ENCODE results near the gene CPVL. TPM values are rescaled to one million over a fixed set of nuclear protein-coding genes. Genes with fewer than 3 reads are reported as not detected.

The CPVL gene
- total and polyA plus RNA-seq, 2 of the 8 experiments (the other 6 are each of a cell fraction or from before 2014, with no cell fraction given): 40.0 to 55.0 TPM

GRCh38 chr7:29099896-29100847, 46.2 kb downstream of the CPVL start:
- H2BK20ac ChIP-seq (ENCODE audit: low read length): no peak overlapping the region
- H3K4ac ChIP-seq (replicated peaks; ENCODE audit: insufficient read length, low read depth, low read length): no peak overlapping the region
- no peak overlapping the region for H3K9ac ChIP-seq (replicated peaks in 1 of 4; ENCODE audit: extremely low read depth in 1 of 4, low read depth in 3 of 4, low read length in 3 of 4)
- TF ChIP-seq SAP30 (IDR thresholded peaks at IDR 0.05; ENCODE audit: insufficient read depth, insufficient replicate concordance, low read length) (no peak), CBX8 (IDR thresholded peaks at IDR 0.05; ENCODE audit: borderline replicate concordance, low read depth, low read length) (no peak), NRF1 (IDR thresholded peaks at IDR 0.05; ENCODE audit: low read depth, low read length) (no peak), YY1 (IDR thresholded peaks at IDR 0.05; ENCODE audit: low read depth, low read length) (no peak)
- no peaks in the 10 kb centered on the region for H3K79me2 ChIP-seq (ENCODE audit: control insufficient read depth in 1 of 2, insufficient read depth in 2 of 2, low read length in 2 of 2)
- CTCF ChIA-PET (ENCODE audit: partially characterized antibody): interaction anchor here (0.6 to 28.4 kb wide), 17 partner anchors 10 to 555 kb away, joined by 3 to 692 read pairs (median 4); partner anchors contain the start of gene TRIL
- no peak overlapping the region for H2AFZ ChIP-seq (ENCODE audit: low read length)
- H2BK120ac ChIP-seq (replicated peaks; ENCODE audit: low read depth, low read length): no peak overlapping the region
- H4K20me1 ChIP-seq (replicated peaks in 1 of 2; ENCODE audit: control insufficient read depth in 1 of 2, insufficient read depth in 2 of 2, low read length in 2 of 2): no peaks in the 10 kb centered on the region
- no peaks in the 10 kb centered on the region for H3K27me3 ChIP-seq (replicated peaks in 1 of 4; ENCODE audit: control insufficient read depth in 3 of 4, extremely low read depth in 1 of 4, insufficient read depth in 3 of 4, low read length in 3 of 4)
- POLR2A ChIA-PET (ENCODE audit: partially characterized antibody): interaction anchor here (1.8 kb wide), 1 partner anchor 143 kb away, joined by 5 read pairs; no protein-coding TSS in a partner anchor
- no peak overlapping the region for H2BK5ac ChIP-seq (ENCODE audit: low read depth, low read length)
- H3K9me3 ChIP-seq (ENCODE audit: insufficient read depth in 2 of 2, low read depth in 1 of 2, low read length in 1 of 2): no peaks in the 10 kb centered on the region
- no peak overlapping the region for H3K14ac ChIP-seq (ENCODE audit: insufficient read length)
- no peak overlapping the region for H3K27ac ChIP-seq (ENCODE audit: low read depth, low read length)
- H4K5ac ChIP-seq (ENCODE audit: insufficient read length, low read depth, low read length): no peak overlapping the region
- H3K56ac ChIP-seq (replicated peaks; ENCODE audit: insufficient read length, low read depth, low read length): no peak overlapping the region
- H3K36me3 ChIP-seq (ENCODE audit: control insufficient read depth in 2 of 4, insufficient read depth in 4 of 4, low read length in 3 of 4): no peaks in the 10 kb centered on the region
- H4K91ac ChIP-seq (replicated peaks; ENCODE audit: insufficient read length, low read length): no peak overlapping the region
- H3K79me1 ChIP-seq (ENCODE audit: low read depth, low read length): no peaks in the 10 kb centered on the region; the same call in 1 of the 2 replicates
- H3K23me2 ChIP-seq (ENCODE audit: low read depth, low read length): no peaks in the 10 kb centered on the region
- no peak overlapping the region; the same call in 1 of the 2 replicates for H4K8ac ChIP-seq (ENCODE audit: extremely low read depth, insufficient read depth, low read length)
- H3K4me2 ChIP-seq (ENCODE audit: insufficient read depth in 1 of 2, low read depth in 2 of 2, low read length in 2 of 2): no peak overlapping the region
- no peaks in the 10 kb centered on the region for H3K4me1 ChIP-seq (replicated peaks in 1 of 4; ENCODE audit: control insufficient read depth in 3 of 4, insufficient read depth in 4 of 4, low read length in 3 of 4)
- no peak overlapping the region for H2BK12ac ChIP-seq (ENCODE audit: low read depth, low read length)
- H2BK15ac ChIP-seq (ENCODE audit: low read length): no peak overlapping the region
- DNase-seq (ENCODE audit: low read depth in 1 of 2, low spot score in 2 of 2): no peak
- no peak overlapping the region for H3K18ac ChIP-seq (ENCODE audit: extremely low read depth, low read length)
- H3K23ac ChIP-seq (ENCODE audit: insufficient read length): no peak overlapping the region
- H3K4me3 ChIP-seq (ENCODE audit: extremely low read depth in 1 of 4, insufficient read depth in 2 of 4, low read depth in 3 of 4, low read length in 4 of 4): no peak overlapping the region
- 91% methylated on average over 5 of the region's 5 CpGs; no CpG with 5 or more reads in 1 of the 2 experiments for WGBS, 2 experiments (ENCODE audit: extremely low coverage in 1 of 2, insufficient coverage in 1 of 2, insufficient read length in 1 of 2, insufficient replicate concordance in 2 of 2, low coverage in 1 of 2, low lambda C conversion rate in 2 of 2, missing lambda C conversion rate in 1 of 2)
- no peak for FAIRE-seq
- no peak overlapping the region for H2AK5ac ChIP-seq (ENCODE audit: low read depth, low read length)

Measured in H1 (cell line).